Effector memory CD4-positive, alpha-beta T cell (primary cell): Measurements from ENCODE around the gene COL6A2.

Experiments used
- DNase-seq, 3 donors: peaks; one replicate each; pipeline ENCODE4 v3.0.0-alpha.2; 2020
- H3K27ac ChIP-seq: 2 replicates; pipeline ENCODE4 v1.7.0; 2013; ENCODE audit warnings: mild to moderate bottlenecking, low read length, moderate library complexity; ENCODE audit not compliant: insufficient read depth, poor library complexity, severe bottlenecking
- H3K27me3 ChIP-seq: replicated peaks from 2 replicates; pipeline ENCODE4 v1.7.0; 2013; ENCODE audit warnings: mild to moderate bottlenecking, low read length; ENCODE audit not compliant: insufficient read depth, control insufficient read depth, poor library complexity, severe bottlenecking
- H3K36me3 ChIP-seq: 2 replicates; pipeline ENCODE4 v1.7.0; 2013; ENCODE audit warnings: mild to moderate bottlenecking, low read length, moderate library complexity; ENCODE audit not compliant: control insufficient read depth, insufficient read depth
- H3K4me1 ChIP-seq: 2 replicates; pipeline ENCODE4 v1.7.0; 2013; ENCODE audit warnings: low read length, mild to moderate bottlenecking; ENCODE audit not compliant: control insufficient read depth, insufficient read depth, poor library complexity, severe bottlenecking
- H3K4me3 ChIP-seq: 2 replicates; pipeline ENCODE4 v1.7.0; 2013; ENCODE audit warnings: low read length, low read depth, mild to moderate bottlenecking; ENCODE audit not compliant: insufficient read depth, poor library complexity, severe bottlenecking
- H3K9me3 ChIP-seq: 2 replicates; pipeline ENCODE4 v1.7.0; 2013; ENCODE audit warnings: mild to moderate bottlenecking, low read length, moderate library complexity; ENCODE audit not compliant: control insufficient read depth

The COL6A2 gene

GRCh38 chr21:46061063-46061462 is 36.8 kb upstream of the COL6A2 start:
- Histone ChIP-seq H3K27ac (no peak overlapping the region), H3K4me1 (no peaks in the 10 kb centered on the region), H3K4me3 (no peak overlapping the region), H3K36me3 (no peaks in the 10 kb centered on the region), H3K27me3 (peaks cover 20% of the 10 kb centered on the region), H3K9me3 (peaks cover 3% of the 10 kb centered on the region)
- DNase-seq, result no peak

- Histone ChIP-seq H3K27ac (no peak overlapping the region), H3K27me3 (peaks cover 16% of the 10 kb centered on the region), H3K4me1 (no peaks in the 10 kb centered on the region), H3K36me3 (no peaks in the 10 kb centered on the region), H3K4me3 (no peak overlapping the region), H3K9me3 (peaks cover 3% of the 10 kb centered on the region)
- no peak for DNase-seq
These were observed 36.4 kb upstream of the COL6A2 start for GRCh38 chr21:46061518-46061917.

- H3K27me3 ChIP-seq, result peaks cover 12% of the 10 kb centered on the region
- H3K36me3 ChIP-seq, result no peaks in the 10 kb centered on the region
- no peak for DNase-seq
- H3K27ac ChIP-seq, result no peak overlapping the region
- no peak overlapping the region for H3K4me3 ChIP-seq
- no peaks in the 10 kb centered on the region for H3K4me1 ChIP-seq
- H3K9me3 ChIP-seq, result peaks cover 3% of the 10 kb centered on the region
These were observed 36.0 kb upstream of the COL6A2 start for GRCh38 chr21:46061950-46062349.

DNA sequence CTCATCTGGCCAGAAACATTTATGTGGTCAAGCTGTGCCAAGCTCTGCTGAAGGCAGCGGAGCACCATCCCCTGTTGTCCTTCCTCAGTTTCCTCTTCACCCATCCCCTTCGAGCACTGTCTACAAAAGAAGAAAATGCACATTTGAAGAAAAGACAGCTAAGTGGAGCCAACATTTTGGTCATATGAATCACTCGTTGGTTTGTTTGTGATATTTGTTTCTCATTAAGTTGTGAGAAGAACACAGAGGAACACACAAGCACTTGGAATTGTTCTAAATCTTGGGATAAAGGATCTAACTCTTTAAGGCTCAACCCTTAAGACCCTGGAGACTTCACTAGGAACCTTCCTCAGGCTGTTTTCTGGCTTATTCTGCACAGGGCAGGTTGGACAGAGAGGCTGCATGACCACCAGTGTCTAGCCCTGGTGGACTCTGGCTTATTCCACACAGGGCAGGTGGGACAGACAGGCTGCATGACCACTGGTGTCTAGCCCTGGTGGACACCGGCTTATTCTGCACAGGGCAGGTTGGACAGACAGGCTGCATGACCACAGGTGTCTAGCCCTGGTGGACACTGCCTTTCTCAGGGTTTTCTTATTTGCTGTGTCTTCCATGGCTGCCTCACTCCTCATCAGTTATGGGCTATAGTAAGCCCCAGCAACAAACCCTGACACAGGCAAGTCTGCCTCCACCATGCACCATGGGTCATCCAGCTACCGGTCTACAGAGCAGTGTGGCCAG is 35.3 kb upstream of the COL6A2 start:
- Histone ChIP-seq H3K27ac (no peak overlapping the region), H3K4me3 (no peak overlapping the region), H3K9me3 (peaks cover 3% of the 10 kb centered on the region), H3K4me1 (no peaks in the 10 kb centered on the region), H3K27me3 (peaks cover 9% of the 10 kb centered on the region), H3K36me3 (no peaks in the 10 kb centered on the region)
- no peak for DNase-seq

DNA sequence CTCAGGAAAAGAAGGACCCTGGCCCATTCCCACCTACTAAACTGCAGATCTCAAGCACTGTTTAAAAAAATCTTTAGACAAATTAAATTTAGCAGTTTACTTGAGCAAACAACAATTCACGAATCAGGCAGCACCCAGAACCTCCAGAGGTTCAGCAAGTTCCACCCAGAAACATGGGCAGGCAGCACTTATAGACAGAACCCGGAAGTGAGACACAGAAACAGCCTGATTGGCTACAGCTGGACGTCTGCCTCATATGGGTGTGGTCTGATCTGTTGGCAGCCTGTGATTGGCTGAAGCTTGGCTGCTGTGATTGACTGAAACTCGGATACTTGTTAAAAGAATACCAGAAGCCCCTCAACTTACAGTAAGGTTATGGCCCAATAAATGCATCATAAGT is 34.7 kb upstream of the COL6A2 start:
- Histone ChIP-seq H3K4me1 (no peaks in the 10 kb centered on the region), H3K36me3 (no peaks in the 10 kb centered on the region), H3K27ac (no peak overlapping the region), H3K9me3 (peaks cover 3% of the 10 kb centered on the region), H3K27me3 (peaks cover 9% of the 10 kb centered on the region), H3K4me3 (no peak overlapping the region)
- DNase-seq, result no peak

- Histone ChIP-seq H3K27ac (no peak overlapping the region), H3K4me3 (no peak overlapping the region), H3K9me3 (peaks cover 3% of the 10 kb centered on the region), H3K36me3 (no peaks in the 10 kb centered on the region), H3K27me3 (peaks cover 9% of the 10 kb centered on the region), H3K4me1 (no peaks in the 10 kb centered on the region)
- no peak for DNase-seq
These were observed 33.9 kb upstream of the COL6A2 start for GRCh38 chr21:46063734-46064680.

DNA sequence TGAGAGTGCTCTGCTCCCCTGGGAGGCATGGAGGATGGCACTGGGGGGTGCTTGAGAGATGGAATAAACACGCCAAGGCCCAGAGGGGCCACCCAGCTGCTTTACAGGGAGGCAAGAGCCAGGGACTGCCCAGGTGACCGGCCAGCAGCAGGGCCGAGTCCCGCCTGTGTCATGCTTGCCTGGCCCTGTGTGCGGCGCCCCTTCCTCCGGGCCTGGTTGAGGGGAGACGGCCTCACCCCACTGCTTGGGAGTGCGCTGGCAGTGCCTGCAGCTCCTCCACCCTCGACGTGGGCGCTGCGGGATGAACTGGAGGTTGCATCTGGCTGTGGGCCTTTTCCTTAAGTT is 33.1 kb upstream of the COL6A2 start:
- no peak overlapping the region for H3K27ac ChIP-seq
- peaks cover 9% of the 10 kb centered on the region for H3K27me3 ChIP-seq
- H3K4me3 ChIP-seq, result no peak overlapping the region
- DNase-seq, result no peak
- H3K36me3 ChIP-seq, result no peaks in the 10 kb centered on the region
- no peaks in the 10 kb centered on the region for H3K4me1 ChIP-seq
- peaks cover 3% of the 10 kb centered on the region for H3K9me3 ChIP-seq

GRCh38 chr21:46065215-46065913 is 32.5 kb upstream of the COL6A2 start:
- Histone ChIP-seq H3K4me3 (no peak overlapping the region), H3K27me3 (peaks cover 9% of the 10 kb centered on the region), H3K36me3 (no peaks in the 10 kb centered on the region), H3K27ac (no peak overlapping the region), H3K9me3 (peaks cover 3% of the 10 kb centered on the region), H3K4me1 (no peaks in the 10 kb centered on the region)
- no peak for DNase-seq

DNA sequence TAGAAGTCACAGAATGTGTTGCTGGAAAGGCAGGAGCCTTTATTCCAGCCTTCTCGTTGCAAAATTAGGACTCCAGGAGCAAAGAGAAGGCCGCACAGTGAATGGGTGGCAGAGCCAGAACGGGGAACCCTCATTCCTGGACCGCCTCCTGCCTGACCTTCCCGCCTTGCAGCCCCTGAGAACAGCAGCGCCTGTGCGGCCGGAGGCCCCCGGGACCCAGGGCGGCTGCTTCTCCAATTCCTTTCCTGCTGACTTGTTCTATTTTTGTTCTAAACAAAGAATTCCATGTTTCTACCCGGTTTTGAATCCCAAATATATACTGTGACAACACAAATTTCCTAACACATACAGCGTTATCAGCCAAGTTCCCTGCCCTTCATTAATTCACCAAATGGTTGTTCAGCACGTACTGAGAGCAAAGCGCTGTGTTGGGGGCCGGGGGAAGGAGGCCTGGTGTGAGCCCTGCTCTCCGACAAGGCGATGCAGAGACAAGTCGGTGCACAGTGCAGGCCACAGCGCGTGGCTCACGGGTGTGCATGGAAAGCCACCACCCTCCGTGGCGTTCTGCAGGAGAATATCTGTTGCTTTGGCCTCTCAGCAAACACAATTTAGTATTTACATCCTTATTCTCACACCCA is 31.9 kb upstream of the COL6A2 start:
- DNase-seq, result no peak
- no peak overlapping the region for H3K27ac ChIP-seq
- H3K4me3 ChIP-seq, result no peak overlapping the region
- H3K9me3 ChIP-seq, result peaks cover 3% of the 10 kb centered on the region
- no peaks in the 10 kb centered on the region for H3K4me1 ChIP-seq
- no peaks in the 10 kb centered on the region for H3K36me3 ChIP-seq
- peaks cover 9% of the 10 kb centered on the region for H3K27me3 ChIP-seq
